ENCODE data around the gene EPHB1. TPM values are rescaled to one million over a fixed set of nuclear protein-coding genes. Genes with fewer than 3 reads are reported as not detected.

The EPHB1 gene
- total RNA-seq, 4 donors from 2014 or later = 2.3 to 5.6 (median 4.6) TPM

- WGBS, 2 donors = 81 to 83% methylated on average over 5 of the region's 5 CpGs
- no peak for DNase-seq
- H3K27ac ChIP-seq = no peak overlapping the region
- H3K4me1 ChIP-seq = no peaks in the 10 kb centered on the region
- intact Hi-C loops (cut with DNase I) = no loop called here
- no peaks in the 10 kb centered on the region for H3K9me3 ChIP-seq
- no peaks in the 10 kb centered on the region for H3K36me3 ChIP-seq
- H3K4me3 ChIP-seq (replicated peaks in 1 of 3) = no peak overlapping the region
- no peaks in the 10 kb centered on the region for H3K27me3 ChIP-seq
- TF ChIP-seq POLR2A (IDR thresholded peaks at IDR 0.05) = no peak
- TF ChIP-seq, protein P1, sequence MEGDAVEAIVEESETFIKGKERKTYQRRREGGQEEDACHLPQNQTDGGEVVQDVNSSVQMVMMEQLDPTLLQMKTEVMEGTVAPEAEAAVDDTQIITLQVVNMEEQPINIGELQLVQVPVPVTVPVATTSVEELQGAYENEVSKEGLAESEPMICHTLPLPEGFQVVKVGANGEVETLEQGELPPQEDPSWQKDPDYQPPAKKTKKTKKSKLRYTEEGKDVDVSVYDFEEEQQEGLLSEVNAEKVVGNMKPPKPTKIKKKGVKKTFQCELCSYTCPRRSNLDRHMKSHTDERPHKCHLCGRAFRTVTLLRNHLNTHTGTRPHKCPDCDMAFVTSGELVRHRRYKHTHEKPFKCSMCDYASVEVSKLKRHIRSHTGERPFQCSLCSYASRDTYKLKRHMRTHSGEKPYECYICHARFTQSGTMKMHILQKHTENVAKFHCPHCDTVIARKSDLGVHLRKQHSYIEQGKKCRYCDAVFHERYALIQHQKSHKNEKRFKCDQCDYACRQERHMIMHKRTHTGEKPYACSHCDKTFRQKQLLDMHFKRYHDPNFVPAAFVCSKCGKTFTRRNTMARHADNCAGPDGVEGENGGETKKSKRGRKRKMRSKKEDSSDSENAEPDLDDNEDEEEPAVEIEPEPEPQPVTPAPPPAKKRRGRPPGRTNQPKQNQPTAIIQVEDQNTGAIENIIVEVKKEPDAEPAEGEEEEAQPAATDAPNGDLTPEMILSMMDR (IDR thresholded peaks at IDR 0.05) = no peak
Measured at GRCh38 chr3:135099734-135100355, 304.8 kb downstream of the EPHB1 start.

- no peak for DNase-seq
- no peaks in the 10 kb centered on the region for H3K9me3 ChIP-seq
- WGBS, 2 donors = 89 to 92% methylated on average over 2 of the region's 2 CpGs
- intact Hi-C loops (cut with DNase I) = no loop called here
- H3K4me1 ChIP-seq = no peaks in the 10 kb centered on the region
- H3K4me3 ChIP-seq (replicated peaks in 1 of 3) = no peak overlapping the region
- no peak for TF ChIP-seq POLR2A (IDR thresholded peaks at IDR 0.05)
- TF ChIP-seq, protein P1 (IDR thresholded peaks at IDR 0.05) = no peak
- no peaks in the 10 kb centered on the region for H3K36me3 ChIP-seq
- no peaks in the 10 kb centered on the region for H3K27me3 ChIP-seq
- H3K27ac ChIP-seq = no peak overlapping the region
Measured at GRCh38 chr3:135100366-135100765, 305.3 kb downstream of the EPHB1 start.

- no peak for DNase-seq
- Histone ChIP-seq H3K36me3 (no peaks in the 10 kb centered on the region), H3K4me1 (no peaks in the 10 kb centered on the region), H3K4me3 (replicated peaks in 1 of 3) (no peak overlapping the region), H3K27me3 (no peaks in the 10 kb centered on the region), H3K9me3 (no peaks in the 10 kb centered on the region), H3K27ac (no peak overlapping the region)
- 70 to 72% methylated on average over 3 of the region's 3 CpGs for WGBS, 2 donors
- intact Hi-C loops (cut with DNase I) = no loop called here
- TF ChIP-seq, protein P1 (IDR thresholded peaks at IDR 0.05) = no peak
- no peak for TF ChIP-seq POLR2A (IDR thresholded peaks at IDR 0.05)
Measured at GRCh38 chr3:135103917-135104316, 308.9 kb downstream of the EPHB1 start.

DNA sequence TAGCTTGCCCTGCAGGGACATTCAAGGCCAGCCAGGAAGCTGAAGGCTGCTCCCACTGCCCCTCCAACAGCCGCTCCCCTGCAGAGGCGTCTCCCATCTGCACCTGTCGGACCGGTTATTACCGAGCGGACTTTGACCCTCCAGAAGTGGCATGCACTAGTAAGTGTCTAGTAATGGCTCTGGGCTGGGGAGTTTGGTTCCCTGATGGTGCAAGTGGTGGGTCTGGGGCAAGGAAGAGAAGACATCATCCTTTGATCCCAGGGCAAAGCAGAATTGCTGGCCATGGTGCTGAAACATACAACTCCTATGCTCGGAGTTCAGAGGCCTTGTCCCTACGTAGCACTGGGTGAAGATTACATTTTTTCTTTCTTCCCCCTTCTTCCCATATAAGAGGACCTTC lies 311.4 kb downstream of the EPHB1 start:
- Histone ChIP-seq H3K27ac (no peak overlapping the region), H3K4me3 (replicated peaks in 1 of 3) (no peak overlapping the region), H3K9me3 (no peaks in the 10 kb centered on the region), H3K27me3 (no peaks in the 10 kb centered on the region), H3K4me1 (no peaks in the 10 kb centered on the region), H3K36me3 (no peaks in the 10 kb centered on the region)
- intact Hi-C loops (cut with DNase I) = no loop called here
- TF ChIP-seq, protein P1 (IDR thresholded peaks at IDR 0.05) = no peak
- no peak for TF ChIP-seq POLR2A (IDR thresholded peaks at IDR 0.05)
- WGBS, 2 donors = 61 to 73% methylated on average over 8 of the region's 8 CpGs
- DNase-seq = peak in 1 of 2 donors; percentile 51

DNA sequence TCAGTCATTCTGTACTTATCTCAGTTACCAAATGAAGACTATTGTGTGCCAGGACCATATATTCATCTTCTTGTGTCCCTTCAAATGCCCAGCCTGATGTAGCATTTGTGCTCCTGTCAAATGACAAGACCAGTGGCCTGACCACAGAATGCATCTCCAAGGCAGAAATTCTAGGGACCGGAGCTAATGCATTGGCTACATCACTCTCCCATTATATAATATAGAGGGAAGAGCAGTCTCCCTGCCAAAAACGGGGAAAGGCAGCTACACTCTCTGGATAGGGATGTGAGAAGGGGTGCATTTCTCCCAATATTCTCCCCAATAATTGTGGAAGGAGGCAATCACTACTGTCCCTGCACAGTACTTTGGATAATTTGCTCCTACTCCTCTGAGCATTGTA lies 312.0 kb downstream of the EPHB1 start:
- Histone ChIP-seq H3K4me1 (no peaks in the 10 kb centered on the region), H3K9me3 (no peaks in the 10 kb centered on the region), H3K36me3 (no peaks in the 10 kb centered on the region), H3K4me3 (replicated peaks in 1 of 3) (no peak overlapping the region), H3K27me3 (no peaks in the 10 kb centered on the region), H3K27ac (no peak overlapping the region)
- intact Hi-C loops (cut with DNase I) = no loop called here
- DNase-seq = no peak
- no peak for TF ChIP-seq POLR2A (IDR thresholded peaks at IDR 0.05)
- TF ChIP-seq, protein P1 (IDR thresholded peaks at IDR 0.05) = no peak
- WGBS, 2 donors = 93 to 95% methylated on average over 2 of the region's 2 CpGs

Measured in thyroid gland (tissue), 4 donors.